Measurements from ENCODE around the gene PTPRM.

GRCh38 chr18:8139127-8139527 is 572.0 kb downstream of the PTPRM start:
- TF ChIP-seq CTCF (conservative IDR thresholded peaks at IDR 0.05; ENCODE audit: low read depth, low read length) (no peak), EZH2phosphoT487 (IDR thresholded peaks at IDR 0.05; ENCODE audit: borderline replicate concordance, low read length) (no peak)
